B cell (primary cell): ENCODE measurements around the gene KPNA2. TPM values are rescaled to one million over a fixed set of nuclear protein-coding genes. Genes with fewer than 3 reads are reported as not detected.
"Not testable (repeated sequence)": the region's sequence is repeated elsewhere in the genome, so short reads cannot be mapped to it uniquely, and the experiment has no call there.

Experiments
- ATAC-seq: fragments of 200-7000 bp; cut with Tn5 transposase; one replicate; pipeline ENCODE4 v1.10.0; 2021; ENCODE audit warnings: low read depth, mild to moderate bottlenecking, moderate number of reproducible peaks, moderate library complexity
- CTCF ChIA-PET: fragments of 350-600 bp; sonication (Branson Sonifier 250); formaldehyde crosslinking; loops from one replicate; lab custom pipeline; 2021; ENCODE audit warnings: antibody characterized with exemption, inconsistent platforms; lab: Charles Lee
- POLR2A ChIA-PET: fragments of 350-600 bp; sonication (Branson Sonifier 250); formaldehyde crosslinking; loops from one replicate; lab custom pipeline; 2021; ENCODE audit warnings: antibody characterized with exemption; lab: Charles Lee
- DNase-seq: peaks from one replicate; pipeline ENCODE4 v3.0.0; 2013
- H2AFZ ChIP-seq: 2 replicates; pipeline ENCODE4 v1.6.1; 2012; ENCODE audit warnings: mild to moderate bottlenecking, low read depth, low read length; ENCODE audit not compliant: insufficient read depth, poor library complexity, severe bottlenecking
- H3K27ac ChIP-seq, 2 donors: 1 replicate in 1 of 2; 2 replicates in 1 of 2; pipeline ENCODE4 v1.5.1; 2012 to 2013; ENCODE audit warnings: low read length in 2 of 2, mild to moderate bottlenecking in 2 of 2, moderate library complexity in 1 of 2
- H3K27me3 ChIP-seq, 4 experiments: fragments of 200-600 bp in 1 of 4; sonication (generic) in 1 of 4; replicated peaks in 1 of 4; 1 replicate in 2 of 4; 2 replicates in 2 of 4; pipeline versions ENCODE4 v1.6.1 to v1.7.0; 2013 to 2016; ENCODE audit warnings: low read length in 3 of 4, mild to moderate bottlenecking in 2 of 4, mixed read lengths in 1 of 4, moderate library complexity in 1 of 4; ENCODE audit not compliant: insufficient read depth in 4 of 4, control insufficient read depth in 3 of 4; ENCODE audit errors: control extremely low read depth in 1 of 4
- H3K36me3 ChIP-seq, 2 experiments: replicated peaks in 1 of 2; 1 replicate in 1 of 2; 2 replicates in 1 of 2; pipeline versions ENCODE4 v1.6.1 to v1.7.1; 2013; ENCODE audit warnings: low read length in 1 of 2; ENCODE audit not compliant: insufficient read depth in 2 of 2, control insufficient read depth in 1 of 2; ENCODE audit errors: control extremely low read depth in 1 of 2, extremely low read depth in 1 of 2
- H3K4me1 ChIP-seq, 2 donors: fragments of 200-600 bp in 1 of 2; sonication (generic) in 1 of 2; 1 replicate in 1 of 2; 2 replicates in 1 of 2; pipeline versions ENCODE4 v1.5.1 to v1.6.1; 2013 to 2017; ENCODE audit warnings: low read length in 2 of 2; ENCODE audit not compliant: control insufficient read depth in 2 of 2, insufficient read depth in 2 of 2
- H3K4me2 ChIP-seq: replicated peaks from 2 replicates; pipeline ENCODE3; 2012; ENCODE audit warnings: mild to moderate bottlenecking, low read depth, low read length; ENCODE audit not compliant: poor library complexity, severe bottlenecking
- H3K4me3 ChIP-seq, 5 experiments: fragments of 200-600 bp in 1 of 5; sonication (generic) in 1 of 5; 1 replicate in 3 of 5; 2 replicates in 2 of 5; pipeline versions ENCODE4 v1.5.1 to v1.7.0; 2011 to 2016; ENCODE audit warnings: low read length in 4 of 5, mild to moderate bottlenecking in 4 of 5, low read depth in 2 of 5, control low read depth in 1 of 5, moderate library complexity in 1 of 5; ENCODE audit not compliant: insufficient read depth in 1 of 5; ENCODE audit errors: control extremely low read depth in 1 of 5, extremely low read depth in 1 of 5
- H3K79me2 ChIP-seq: fragments of 200-600 bp; sonication (generic); one replicate; pipeline ENCODE4 v1.6.0; 2016; ENCODE audit warnings: low read length; ENCODE audit not compliant: control insufficient read depth, insufficient read depth
- H3K9ac ChIP-seq: fragments of 200-600 bp; sonication (generic); 2 replicates; pipeline ENCODE4 v1.6.1; 2017; ENCODE audit warnings: mild to moderate bottlenecking, low read length, moderate library complexity
- H3K9me3 ChIP-seq, 3 donors: one replicate each; pipeline versions ENCODE4 v1.6.1 to v1.7.1; 2013; ENCODE audit warnings: low read length in 2 of 3; ENCODE audit not compliant: control insufficient read depth in 2 of 3, insufficient read depth in 1 of 3; ENCODE audit errors: control extremely low read depth in 1 of 3
- H4K20me1 ChIP-seq: 2 replicates; pipeline ENCODE4 v1.6.0; 2012; ENCODE audit warnings: mild to moderate bottlenecking, low read length; ENCODE audit not compliant: insufficient read depth, control insufficient read depth, poor library complexity, severe bottlenecking
- H3K27ac Mint-ChIP-seq: one replicate; pipeline ENCODE4 v1.8.0; 2021; ENCODE audit warnings: mixed read lengths
- H3K27me3 Mint-ChIP-seq: one replicate; pipeline ENCODE4 v1.8.0; 2021; ENCODE audit warnings: mixed read lengths
- H3K4me1 Mint-ChIP-seq: one replicate; pipeline ENCODE4 v1.8.0; 2021; ENCODE audit warnings: mixed read lengths
- H3K4me3 Mint-ChIP-seq: one replicate; pipeline ENCODE4 v1.8.0; 2021; ENCODE audit warnings: mixed read lengths
- H3K9me3 Mint-ChIP-seq: one replicate; pipeline ENCODE4 v1.8.0; 2022; ENCODE audit warnings: mixed read lengths; ENCODE audit not compliant: insufficient read depth
- CTCF ChIP-seq: fragments of 200-600 bp; IDR thresholded peaks from one replicate; pipeline ENCODE4 v1.8.0; 2022; ENCODE audit warnings: antibody characterized with exemption, mild to moderate bottlenecking
- EZH2 ChIP-seq: IDR thresholded peaks from 2 replicates; pipeline ENCODE4 v1.6.1; 2012; ENCODE audit warnings: borderline replicate concordance, low read depth, mild to moderate bottlenecking, moderate library complexity, low read length; ENCODE audit not compliant: insufficient read depth, poor library complexity, severe bottlenecking
- WGBS: methylation state at CpG from one replicate; pipeline ENCODE4 v1.1.5; 2013; ENCODE audit warnings: missing lambda C conversion rate; ENCODE audit not compliant: insufficient coverage; 5-methylcytosine and 5-hydroxymethylcytosine counted together
- intact Hi-C: fragments of 100-400 bp; cut with micrococcal nuclease; formaldehyde crosslinking; loops from one replicate; pipeline ENCODE4 v1.10.0; 2022
- polyA plus RNA-seq: library from polyadenylated mRNA; depleted of rRNA; stranded (reverse); fragments of >200 nt; gene quantifications from 2 replicates; pipeline ENCODE4 v1.2.3, GENCODE V29; 2012
- total RNA-seq, 2 donors: library from RNA; stranded (reverse); fragments of 120-200 nt in 1 of 2; gene quantifications; 1 replicate in 1 of 2; 2 replicates in 1 of 2; pipeline versions ENCODE4 v1.2.3 to v1.2.4, GENCODE V29; 2013 to 2022

Gene KPNA2
- total and polyA plus RNA-seq, 2 donors (not counting 1 experiment from before 2014, with no cell fraction given): 20.0 to 25.2 TPM

GRCh38 chr17:68047153-68047846 lies 11.8 kb downstream of the KPNA2 start:
- no peak overlapping the region for H3K4me3 ChIP-seq
- WGBS: 78% methylated on average over 2 of the region's 9 CpGs
- H2AFZ ChIP-seq: no peak overlapping the region
- H3K9me3 Mint-ChIP-seq: no peaks in the 10 kb centered on the region
- no peaks in the 10 kb centered on the region for H3K79me2 ChIP-seq
- no peak for DNase-seq
- no peak for ATAC-seq
- H3K27me3 Mint-ChIP-seq: no peaks in the 10 kb centered on the region
- H3K9me3 ChIP-seq: no peaks in the 10 kb centered on the region
- H3K4me1 Mint-ChIP-seq: no peaks in the 10 kb centered on the region
- H3K27ac ChIP-seq: no peak overlapping the region
- no peak overlapping the region for H3K4me3 Mint-ChIP-seq
- H3K36me3 ChIP-seq: peaks cover 4 to 32% of the 10 kb centered on the region in 2 experiments
- H3K4me1 ChIP-seq: no peaks in the 10 kb centered on the region
- H3K27ac Mint-ChIP-seq: no peak overlapping the region
- intact Hi-C loops: no loop called here
- no peak overlapping the region for H3K4me2 ChIP-seq
- no peaks in the 10 kb centered on the region for H4K20me1 ChIP-seq
- H3K9ac ChIP-seq: no peak overlapping the region
- H3K27me3 ChIP-seq: no peaks in the 10 kb centered on the region
- POLR2A ChIA-PET: no interaction called here
- CTCF ChIA-PET: no interaction called here
- TF ChIP-seq EZH2 (no peak), CTCF (no peak)

- not testable (repeated sequence) for ATAC-seq, H3K27ac ChIP-seq
These were observed 12.5 kb downstream of the KPNA2 start for GRCh38 chr17:68047890-68048542.

More at GRCh38 chr17:68047890-68048542, 12.5 kb downstream of the KPNA2 start:
- H3K9me3 Mint-ChIP-seq, H3K27me3 Mint-ChIP-seq, intact Hi-C loops, H3K4me1 Mint-ChIP-seq, H3K9ac ChIP-seq, H3K4me1 ChIP-seq, H3K9me3 ChIP-seq, POLR2A ChIA-PET, H3K4me3 ChIP-seq, H3K4me3 Mint-ChIP-seq, H2AFZ ChIP-seq, H3K4me2 ChIP-seq, H4K20me1 ChIP-seq, H3K27me3 ChIP-seq, H3K27ac Mint-ChIP-seq, H3K79me2 ChIP-seq, DNase-seq: not testable (repeated sequence)
- H3K36me3 ChIP-seq: peaks cover 2 to 28% of the 10 kb centered on the region in 2 experiments
- no CpG with 5 or more reads among the region's 7 CpGs for WGBS
- CTCF ChIA-PET: interaction anchor here (0.7 kb wide), 1 partner anchor 217 kb away, joined by 3 read pairs; no protein-coding TSS in a partner anchor
